Skeletal muscle cell (primary cell): ENCODE measurements around the gene SLC30A9.

Source experiments
- DNase-seq: peaks from one replicate; pipeline ENCODE4 v3.0.0-alpha.2; 2010; ENCODE audit warnings: low read depth
- H3K4me3 ChIP-seq: 2 replicates; pipeline ENCODE4 v1.5.1; 2011; ENCODE audit warnings: low read depth, mild to moderate bottlenecking, control low read depth, low read length, moderate library complexity

Gene SLC30A9

GRCh38 chr4:42122237-42122636 is 131.9 kb downstream of the SLC30A9 start:
- no peak for DNase-seq
- no peak overlapping the region for H3K4me3 ChIP-seq

GRCh38 chr4:42123071-42123644 is 132.8 kb downstream of the SLC30A9 start:
- no peak for DNase-seq

GRCh38 chr4:42132099-42132498 is 141.8 kb downstream of the SLC30A9 start:
- no peak for DNase-seq
- H3K4me3 ChIP-seq = no peak overlapping the region

More at GRCh38 chr4:42123071-42123644, 132.8 kb downstream of the SLC30A9 start:
- H3K4me3 ChIP-seq = no peak overlapping the region

- DNase-seq = no peak
- H3K4me3 ChIP-seq = no peak overlapping the region
These were observed 142.7 kb downstream of the SLC30A9 start for GRCh38 chr4:42133006-42133405.

GRCh38 chr4:42136371-42136770 is 146.0 kb downstream of the SLC30A9 start:
- DNase-seq = no peak
- no peak overlapping the region for H3K4me3 ChIP-seq
